ENCODE data around the gene ZSCAN10. TPM values are rescaled to one million over a fixed set of nuclear protein-coding genes. Genes with fewer than 3 reads are reported as not detected.

The ZSCAN10 gene
- total and polyA plus RNA-seq, 9 of the 15 experiments (the other 6 are each of a cell fraction or from before 2014, with no cell fraction given): 0.22 TPM; not detected in 8

GRCh38 chr16:3121851-3122467, 22.9 kb upstream of the ZSCAN10 start:
- H3K4me3 ChIP-seq: no peak overlapping the region
- H3K4me2 ChIP-seq (ENCODE audit: insufficient read depth, low read length): no peak overlapping the region
- POLR2A ChIA-PET: interaction anchor here (0.6 to 2.0 kb wide), 4 partner anchors 9 to 1344 kb away, joined by 3 to 9 read pairs (median 4); partner anchors contain the start of gene ZNF205
- FAIRE-seq (no peak), DNase-seq (ENCODE audit: extremely low read depth in 1 of 4, low spot score in 3 of 4) (no peak), ATAC-seq (no peak)
- peak overlapping the region in 1 of 2 experiments; percentile 68; a peak in 1 of 4 replicates for H3K9ac ChIP-seq (ENCODE audit: insufficient read depth in 1 of 2, low read depth in 2 of 2, low read length in 2 of 2)
- WGBS (ENCODE audit: insufficient coverage, low coverage, missing lambda C conversion rate): 36% methylated on average over 7 of the region's 7 CpGs
- intact Hi-C loops (cut with micrococcal nuclease): no loop called here
- no peak overlapping the region for H3K27ac ChIP-seq (ENCODE audit: extremely low read depth, low read depth, low read length)
- H3K79me2 ChIP-seq (ENCODE audit: control insufficient read depth, insufficient read depth, low read length): no peaks in the 10 kb centered on the region
- H3K9me1 ChIP-seq (ENCODE audit: control insufficient read depth, insufficient read depth, low read length): no peaks in the 10 kb centered on the region
- CTCF ChIA-PET (ENCODE audit: low intra/inter-chr PET ratio): interaction anchor here (0.6 kb wide), 1 partner anchor 48 kb away, joined by 4 read pairs; no protein-coding TSS in a partner anchor
- peaks cover 10 to 27% of the 10 kb centered on the region in 2 experiments for H3K4me1 ChIP-seq (replicated peaks in 1 of 2; ENCODE audit: control insufficient read depth in 2 of 2, insufficient read depth in 2 of 2, low read length in 2 of 2)
- H4K20me1 ChIP-seq (replicated peaks; ENCODE audit: control insufficient read depth, insufficient read depth, low read length): no peaks in the 10 kb centered on the region
- H3K36me3 ChIP-seq (ENCODE audit: control insufficient read depth, insufficient read depth, low read length): peaks cover 17% of the 10 kb centered on the region; the same call in 1 of the 3 replicates
- in situ Hi-C loops (cut with MboI): no loop called here
- no peak for TF ChIP-seq PRMT5 (CRISPR knock-in tag; IDR thresholded peaks at IDR 0.05)
- TF ChIP-seq ZNF121 (CRISPR knock-in tag; conservative IDR thresholded peaks at IDR 0.05): peak; percentile 71
- TF ChIP-seq PREB (CRISPR knock-in tag; IDR thresholded peaks at IDR 0.05): no peak
- 0 out of 2 replicates have a peak, but pooled peaks have one; percentile 15 for TF ChIP-seq TFAP4 (CRISPR knock-in tag; IDR thresholded peaks at IDR 0.05; ENCODE audit: borderline replicate concordance)
- no peak for TF ChIP-seq BRCA1 (IDR thresholded peaks at IDR 0.05)
- TF ChIP-seq BRCA1 (CRISPR knock-in tag; IDR thresholded peaks at IDR 0.05): no peak
- no peak for TF ChIP-seq ZNF668 (CRISPR knock-in tag; IDR thresholded peaks at IDR 0.05)
- peak; percentile 34; the same call in 1 of the 2 replicates for TF ChIP-seq NFIC (IDR thresholded peaks at IDR 0.05)
- BruUV-seq (replicated peaks): no TSS peak
- no peaks in the 10 kb centered on the region for H3K9me3 ChIP-seq (replicated peaks; ENCODE audit: control insufficient read depth, insufficient read depth, low read depth, low read length)
- no peaks in the 10 kb centered on the region for H3K27me3 ChIP-seq (ENCODE audit: control insufficient read depth in 2 of 2, insufficient read depth in 2 of 2, low read length in 2 of 2)
- no peak overlapping the region for H2AFZ ChIP-seq (ENCODE audit: low read depth, low read length)
